Endothelial cell of umbilical vein (primary cell): ENCODE results near the gene COL9A3. TPM values are rescaled to one million over a fixed set of nuclear protein-coding genes. Genes with fewer than 3 reads are reported as not detected.

Source experiments
- BruUV-seq: library from RNA; stranded (reverse); fragments of 400-500 nt; replicated peaks from 2 replicates; lab custom pipeline; 2021; lab: Mats Ljungman, UMichigan
- CTCF ChIA-PET: fragments of 300-600, 350-600 bp; sonication (Branson Sonifier 250); formaldehyde crosslinking; loops from one replicate; lab custom pipeline; 2021; ENCODE audit warnings: antibody characterized with exemption, inconsistent platforms; lab: Charles Lee
- POLR2A ChIA-PET: fragments of 300-600, 350-600 bp; sonication (Branson Sonifier 250); formaldehyde crosslinking; loops from one replicate; lab custom pipeline; 2021; ENCODE audit warnings: antibody characterized with exemption, inconsistent platforms; lab: Charles Lee
- DNase-seq: peaks from one replicate; pipeline ENCODE4 v3.0.0-alpha.2; 2011; ENCODE audit warnings: low read depth, low spot score
- FAIRE-seq: peaks from 2 replicates; lab custom pipeline; 2011; peaks lifted over from hg19 to GRCh38; lab: Jason Lieb, UNC
- H2AFZ ChIP-seq: 2 replicates; pipeline ENCODE4 v1.6.0; 2012; ENCODE audit warnings: low read depth, low read length, control low read depth, inconsistent platforms
- H3K27ac ChIP-seq: 2 replicates; pipeline ENCODE4 v1.5.1; 2011; ENCODE audit warnings: low read depth, mild to moderate bottlenecking, control low read depth, low read length, moderate library complexity; ENCODE audit not compliant: insufficient read depth
- H3K27me3 ChIP-seq, 2 experiments: 2 replicates each; pipeline versions ENCODE4 v1.6.0 to v1.6.1; 2011; ENCODE audit warnings: low read length in 2 of 2, mixed read lengths in 1 of 2; ENCODE audit not compliant: control insufficient read depth in 2 of 2, insufficient read depth in 2 of 2
- H3K36me3 ChIP-seq, 2 experiments: 2 replicates in 1 of 2; 3 replicates in 1 of 2; pipeline ENCODE4 v1.5.1; 2011; ENCODE audit warnings: low read length in 2 of 2, mild to moderate bottlenecking in 1 of 2, moderate library complexity in 1 of 2; ENCODE audit not compliant: control insufficient read depth in 2 of 2, insufficient read depth in 2 of 2; ENCODE audit errors: extremely low read depth in 1 of 2
- H3K4me1 ChIP-seq: 3 replicates; pipeline ENCODE4 v1.5.1; 2011; ENCODE audit warnings: mild to moderate bottlenecking, low read length; ENCODE audit not compliant: control insufficient read depth, insufficient read depth; ENCODE audit errors: extremely low read depth
- H3K4me2 ChIP-seq: 2 replicates; pipeline ENCODE4 v1.6.1; 2011; ENCODE audit warnings: low read length, control low read depth, mixed read lengths; ENCODE audit not compliant: insufficient read depth
- H3K4me3 ChIP-seq, 3 experiments: fragments of 200-600 bp in 1 of 3; sonication (generic), shearing (Covaris generic) in 1 of 3; replicated peaks in 1 of 3; 2 replicates each; pipeline ENCODE4 v1.5.1; 2011 to 2016; ENCODE audit warnings: control low read depth in 3 of 3, low read length in 3 of 3, mild to moderate bottlenecking in 2 of 3, inconsistent platforms in 1 of 3, low read depth in 1 of 3, moderate library complexity in 1 of 3; ENCODE audit not compliant: insufficient read depth in 1 of 3
- H3K79me2 ChIP-seq: 2 replicates; pipeline ENCODE4 v1.6.0; 2012; ENCODE audit warnings: low read length, inconsistent platforms; ENCODE audit not compliant: control insufficient read depth, insufficient read depth
- H3K9ac ChIP-seq: replicated peaks from 2 replicates; pipeline ENCODE3; 2011; ENCODE audit warnings: low read length, control low read depth; ENCODE audit not compliant: insufficient read depth; ENCODE audit errors: extremely low read depth
- H3K9me1 ChIP-seq: replicated peaks from 3 replicates; pipeline ENCODE4 v1.6.0; 2011; ENCODE audit warnings: mild to moderate bottlenecking, low read length; ENCODE audit not compliant: control insufficient read depth, insufficient read depth; ENCODE audit errors: extremely low read depth
- H3K9me3 ChIP-seq: replicated peaks from 2 replicates; pipeline ENCODE4 v1.5.1; 2012; ENCODE audit warnings: low read length, inconsistent platforms; ENCODE audit not compliant: control insufficient read depth, insufficient read depth
- H4K20me1 ChIP-seq: replicated peaks from 2 replicates; pipeline ENCODE3; 2011; ENCODE audit warnings: mild to moderate bottlenecking, low read length; ENCODE audit not compliant: control insufficient read depth, insufficient read depth; ENCODE audit errors: extremely low read depth
- FOS ChIP-seq: IDR thresholded peaks from 2 replicates; pipeline ENCODE4 v1.6.1; 2011; ENCODE audit warnings: mild to moderate bottlenecking, low read length, moderate library complexity, borderline replicate concordance; ENCODE audit not compliant: insufficient read depth
- GATA2 ChIP-seq: IDR thresholded peaks from 2 replicates; pipeline ENCODE4 v1.7.0; 2011; ENCODE audit warnings: low read depth, mild to moderate bottlenecking, moderate library complexity, mixed read lengths, low read length; ENCODE audit not compliant: insufficient read length, insufficient read depth
- JUN ChIP-seq: IDR thresholded peaks from 2 replicates; pipeline ENCODE4 v1.6.1; 2011; ENCODE audit warnings: borderline replicate concordance, low read depth; ENCODE audit not compliant: insufficient read length, insufficient read depth
- MYC ChIP-seq: IDR thresholded peaks from one replicate; pipeline ENCODE4 v1.6.1; 2011; ENCODE audit warnings: mild to moderate bottlenecking, low read depth, low read length
- POLR2AphosphoS5 ChIP-seq: IDR thresholded peaks from 2 replicates; pipeline ENCODE4 v1.6.1; 2012; ENCODE audit warnings: low read depth, mild to moderate bottlenecking, control low read depth, low read length, moderate library complexity; ENCODE audit not compliant: insufficient read depth
- dilution Hi-C: fragments of 300-500 bp; cut with MboI; formaldehyde crosslinking; loops from one replicate; pipeline ENCODE4 v1.15.0; 2019; ENCODE audit warnings: low sequenced_read_pairs; ENCODE audit not compliant: extremely low pct_ligation_motif_present
- intact Hi-C: fragments of 100-400 bp; cut with micrococcal nuclease; formaldehyde crosslinking; loops from one replicate; pipeline ENCODE4 v1.10.0; 2022
- polyA plus RNA-seq, 4 experiments: library from polyadenylated mRNA; depleted of rRNA in 3 of 4; stranded (reverse) in 3 of 4; unstranded in 1 of 4; fragments of >200 nt; gene quantifications; 2 replicates each; pipeline versions ENCODE4 v1.2.1 to v1.2.3, GENCODE V29; 2011 to 2012; ENCODE audit warnings: missing spikeins in 1 of 4
- total RNA-seq: library from RNA; stranded (reverse); gene quantifications from 2 replicates; pipeline ENCODE4 v1.2.3, GENCODE V29; 2021

Gene COL9A3
- total and polyA plus RNA-seq, 2 donors (not counting 3 experiments of a cell fraction or from before 2014, with no cell fraction given) = 0.46 to 0.60 TPM

DNA sequence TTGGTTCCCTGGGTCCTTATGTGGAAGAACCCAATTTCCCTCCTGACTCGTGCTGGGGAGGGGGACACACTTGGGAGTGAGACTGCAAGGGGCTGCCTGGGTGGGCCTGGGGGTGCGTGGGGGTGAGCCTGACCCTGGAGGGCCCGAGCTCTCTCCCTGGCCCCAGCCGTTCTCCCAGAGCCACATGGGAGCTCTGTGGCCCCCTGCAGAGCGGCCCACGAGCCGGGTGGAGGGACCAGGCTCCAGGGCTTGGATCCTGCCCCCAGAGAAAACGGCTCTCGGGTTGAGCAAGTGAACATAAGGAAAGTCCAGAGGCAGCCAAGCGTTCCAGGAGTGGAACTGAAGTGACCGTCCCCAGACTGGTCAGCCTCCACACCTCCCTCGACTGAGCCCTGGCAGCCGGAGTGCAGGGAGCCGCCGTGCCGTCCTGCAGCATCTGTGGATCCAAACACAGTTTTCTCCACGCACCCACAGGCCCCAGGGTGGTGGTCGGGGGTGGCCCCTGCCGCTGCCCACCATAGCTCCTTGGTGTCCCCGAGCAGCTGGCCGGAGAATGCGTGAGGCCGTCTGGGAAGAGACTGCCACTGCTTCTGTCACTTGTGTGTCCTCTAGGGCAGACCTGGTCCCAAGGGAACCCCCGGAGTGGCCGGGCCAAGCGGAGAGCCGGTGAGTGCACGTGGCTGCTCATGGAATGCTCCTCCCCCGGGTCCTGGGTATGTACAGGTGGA lies 10.6 kb downstream of the COL9A3 start:
- H3K4me2 ChIP-seq = no peak overlapping the region
- TF ChIP-seq POLR2AphosphoS5 (no peak), GATA2 (no peak), FOS (no peak), MYC (no peak)
- no peaks in the 10 kb centered on the region for H4K20me1 ChIP-seq
- H3K9me3 ChIP-seq = no peaks in the 10 kb centered on the region
- H3K9me1 ChIP-seq = no peaks in the 10 kb centered on the region
- H3K4me3 ChIP-seq = no peak overlapping the region
- DNase-seq (no peak), FAIRE-seq (no peak)
- POLR2A ChIA-PET = no interaction called here
- H3K27me3 ChIP-seq = no peaks in the 10 kb centered on the region
- no peak overlapping the region for H3K9ac ChIP-seq
- no peaks in the 10 kb centered on the region for H3K4me1 ChIP-seq
- dilution Hi-C loops = no loop called here
- H3K27ac ChIP-seq = no peak overlapping the region
- no TSS peak for BruUV-seq
- CTCF ChIA-PET = no interaction called here
- intact Hi-C loops = no loop called here
- no peak overlapping the region for H2AFZ ChIP-seq
- no peaks in the 10 kb centered on the region for H3K79me2 ChIP-seq
- H3K36me3 ChIP-seq = no peaks in the 10 kb centered on the region

GRCh38 chr20:62828051-62828450 lies 11.2 kb downstream of the COL9A3 start:
- intact Hi-C loops = no loop called here
- no peaks in the 10 kb centered on the region for H3K4me1 ChIP-seq
- no peak for FAIRE-seq
- POLR2A ChIA-PET = no interaction called here
- no peak overlapping the region for H3K27ac ChIP-seq
- H3K79me2 ChIP-seq = no peaks in the 10 kb centered on the region
- no peaks in the 10 kb centered on the region for H3K27me3 ChIP-seq
- H3K9ac ChIP-seq = no peak overlapping the region
- H3K4me3 ChIP-seq = no peak overlapping the region
- DNase-seq = no peak
- CTCF ChIA-PET = no interaction called here
- no peaks in the 10 kb centered on the region for H3K36me3 ChIP-seq
- no peak overlapping the region for H3K4me2 ChIP-seq
- TF ChIP-seq JUN = no peak
- BruUV-seq = no TSS peak
- H3K9me1 ChIP-seq = no peaks in the 10 kb centered on the region
- H2AFZ ChIP-seq = no peak overlapping the region
- dilution Hi-C loops = no loop called here
- no peaks in the 10 kb centered on the region for H4K20me1 ChIP-seq
- H3K9me3 ChIP-seq = no peaks in the 10 kb centered on the region
